Vagina (tissue), 2 donors: Measurements from ENCODE around the gene MICAL1.

ENCODE experiments used
- CTCF ChIP-seq, 3 experiments: fragments of 450-650 bp in 2 of 3; fragments of 200-600 bp in 1 of 3; sonication (generic) in 1 of 3; IDR thresholded peaks; one replicate each; pipeline ENCODE4 v1.5.1; 2017 to 2019; ENCODE audit warnings: antibody characterized with exemption in 3 of 3, mild to moderate bottlenecking in 2 of 3, moderate library complexity in 2 of 3
- POLR2A ChIP-seq, 2 donors: fragments of 450-650 bp; IDR thresholded peaks; one replicate each; pipeline ENCODE4 v1.6.1; 2017; ENCODE audit warnings: antibody characterized with exemption in 2 of 2, mild to moderate bottlenecking in 2 of 2, moderate library complexity in 2 of 2

GRCh38 chr6:109474995-109475394, 19.4 kb upstream of the MICAL1 start:
- no peak for TF ChIP-seq CTCF (IDR thresholded peaks at IDR 0.05)
- TF ChIP-seq POLR2A (IDR thresholded peaks at IDR 0.05), result no peak
